ENCODE data around the gene ABCC10.

The ABCC10 gene

DNA sequence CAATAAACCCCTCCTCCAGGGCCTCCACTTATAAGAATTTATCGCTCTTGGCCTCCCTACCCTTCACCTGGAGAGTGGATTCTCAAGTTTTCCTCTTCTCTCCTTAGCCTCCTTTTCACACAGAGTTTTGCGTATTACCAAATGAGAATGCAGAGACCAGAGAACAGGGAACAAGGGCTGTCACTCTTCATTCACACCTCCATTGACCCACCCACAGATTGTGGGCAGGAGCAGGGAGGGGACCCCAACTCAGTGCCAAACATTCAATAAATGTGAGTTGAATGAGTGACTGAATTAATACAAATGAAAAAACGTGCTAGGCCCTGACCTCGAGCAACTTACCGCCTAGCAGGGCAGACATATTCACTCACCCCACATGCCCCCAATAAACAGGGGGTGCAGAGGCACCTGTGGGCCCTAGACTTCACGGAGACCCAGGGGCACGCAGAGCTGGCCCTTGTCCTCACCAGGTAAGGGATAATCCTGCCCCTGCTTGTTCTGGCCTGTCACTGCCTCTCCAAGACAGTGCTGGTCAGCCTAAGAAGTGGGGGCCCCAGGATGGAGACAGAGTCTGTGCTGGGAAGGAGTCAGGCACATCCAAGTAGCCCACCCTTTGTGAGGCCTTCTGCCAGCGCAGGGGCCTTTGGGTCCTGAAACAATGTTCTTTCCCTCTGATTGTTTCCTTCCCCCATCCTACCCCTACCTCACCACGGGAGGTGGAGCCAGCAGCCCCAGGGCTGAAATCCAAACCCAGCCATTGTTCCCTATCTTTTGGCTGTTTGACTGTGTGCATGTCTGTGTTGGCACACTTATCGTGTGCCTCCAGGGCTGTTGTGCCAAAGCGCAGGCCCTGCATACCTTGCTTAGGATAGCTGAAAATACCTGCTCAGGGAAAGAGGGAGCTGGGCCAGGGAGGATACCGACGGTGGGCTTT, 41.7 kb downstream of the ABCC10 start:
- DNase-seq (ENCODE audit: low spot score) = no peak

DNA sequence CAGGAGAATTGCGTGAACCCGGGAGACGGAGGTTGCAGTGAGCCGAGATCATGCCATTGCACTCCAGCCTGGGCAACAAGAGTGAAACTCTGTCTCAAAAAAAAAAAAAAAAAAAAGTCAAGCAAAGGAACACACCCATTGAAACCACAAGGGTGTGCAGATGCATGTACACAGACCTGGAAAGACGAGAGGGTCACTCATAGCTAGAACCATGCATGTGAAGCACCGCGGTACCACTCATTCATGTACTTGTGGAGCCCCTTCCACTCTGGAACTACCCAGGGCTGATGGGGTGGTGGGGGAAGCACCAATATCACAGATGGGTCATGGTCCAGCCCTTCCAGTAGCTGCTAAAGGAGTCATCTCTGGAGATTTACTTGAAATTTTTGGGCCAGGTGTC, 42.6 kb downstream of the ABCC10 start:
- no peak for DNase-seq (ENCODE audit: low spot score)

DNA sequence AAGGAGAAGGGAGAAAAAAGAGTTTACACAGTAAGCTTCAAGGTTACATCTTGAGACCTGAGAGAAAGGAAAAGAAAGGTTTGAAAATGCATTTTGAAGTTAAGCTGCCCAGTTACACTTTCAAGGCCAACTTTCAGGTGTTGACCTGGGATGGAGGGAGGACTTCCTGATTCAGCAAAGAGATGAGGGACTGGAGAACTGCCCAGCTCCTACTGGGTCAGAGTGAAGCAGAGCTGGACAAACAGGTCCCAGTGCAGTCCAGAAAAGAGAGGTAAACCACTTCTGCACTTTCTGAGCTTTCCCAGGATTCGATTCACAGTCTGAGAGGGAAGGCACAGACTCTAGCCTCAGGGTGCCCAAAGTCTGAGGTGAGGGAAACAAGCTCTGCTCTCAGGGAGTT, 44.1 kb downstream of the ABCC10 start:
- DNase-seq (ENCODE audit: low spot score) = no peak

DNA sequence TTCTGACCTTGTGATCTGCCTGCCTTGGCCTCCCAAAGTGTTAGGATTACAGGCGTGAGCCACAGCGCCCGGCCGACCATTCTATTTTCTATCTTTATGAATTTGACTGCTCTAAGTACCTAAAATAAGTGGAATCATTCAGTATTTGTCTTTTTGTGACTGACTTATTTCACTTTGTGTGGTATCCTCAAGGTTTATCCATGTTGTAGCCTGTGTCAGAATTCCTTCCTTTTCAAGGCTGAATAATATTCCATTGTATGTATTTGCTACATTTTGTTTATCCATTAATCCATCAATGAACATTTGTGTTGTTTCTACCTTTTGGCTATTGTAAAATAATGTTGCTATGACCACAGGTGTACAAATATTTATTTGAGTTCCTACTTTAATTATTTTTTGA, 45.2 kb downstream of the ABCC10 start:
- no peak for DNase-seq (ENCODE audit: low spot score)

DNA sequence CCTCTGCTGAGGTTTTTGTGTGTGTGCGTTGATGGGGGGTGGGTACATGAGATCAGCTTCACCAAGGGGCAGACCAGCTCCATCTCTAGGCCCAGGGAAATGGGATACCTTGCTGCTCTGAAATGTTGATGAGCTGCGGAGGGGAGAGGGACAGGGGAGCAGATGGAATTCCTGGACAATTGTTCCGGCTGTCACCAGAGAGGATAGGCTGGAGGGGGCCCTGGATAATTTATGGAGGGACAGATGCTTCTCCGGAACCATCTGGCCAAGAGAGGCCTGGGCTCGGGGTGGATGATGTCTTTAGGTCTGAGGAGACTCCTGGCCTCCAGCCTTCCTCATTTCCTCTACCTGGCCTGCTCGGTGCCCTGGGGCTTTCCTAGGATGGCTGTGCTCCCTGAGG, 48.2 kb downstream of the ABCC10 start:
- no peak for DNase-seq (ENCODE audit: low spot score)

DNA sequence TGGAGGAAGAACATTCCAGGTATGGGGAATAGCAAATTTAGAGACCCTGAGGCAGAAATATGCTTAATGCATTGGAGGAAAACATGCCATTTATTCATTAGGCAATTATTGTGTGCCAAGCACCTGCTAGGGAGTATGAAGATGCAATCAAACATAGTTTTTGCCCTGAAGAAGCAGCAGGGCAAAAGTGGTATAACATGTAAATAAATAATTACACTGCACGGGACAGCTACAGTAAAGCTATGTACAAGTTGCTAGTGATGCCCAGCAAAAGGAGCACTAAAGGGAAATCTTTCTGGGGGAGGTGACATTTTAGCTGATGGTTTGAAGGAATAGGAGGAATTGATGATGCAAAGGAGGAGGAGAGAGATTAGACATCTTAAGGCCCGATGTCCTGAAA, 49.4 kb downstream of the ABCC10 start:
- DNase-seq (ENCODE audit: low spot score) = no peak

DNA sequence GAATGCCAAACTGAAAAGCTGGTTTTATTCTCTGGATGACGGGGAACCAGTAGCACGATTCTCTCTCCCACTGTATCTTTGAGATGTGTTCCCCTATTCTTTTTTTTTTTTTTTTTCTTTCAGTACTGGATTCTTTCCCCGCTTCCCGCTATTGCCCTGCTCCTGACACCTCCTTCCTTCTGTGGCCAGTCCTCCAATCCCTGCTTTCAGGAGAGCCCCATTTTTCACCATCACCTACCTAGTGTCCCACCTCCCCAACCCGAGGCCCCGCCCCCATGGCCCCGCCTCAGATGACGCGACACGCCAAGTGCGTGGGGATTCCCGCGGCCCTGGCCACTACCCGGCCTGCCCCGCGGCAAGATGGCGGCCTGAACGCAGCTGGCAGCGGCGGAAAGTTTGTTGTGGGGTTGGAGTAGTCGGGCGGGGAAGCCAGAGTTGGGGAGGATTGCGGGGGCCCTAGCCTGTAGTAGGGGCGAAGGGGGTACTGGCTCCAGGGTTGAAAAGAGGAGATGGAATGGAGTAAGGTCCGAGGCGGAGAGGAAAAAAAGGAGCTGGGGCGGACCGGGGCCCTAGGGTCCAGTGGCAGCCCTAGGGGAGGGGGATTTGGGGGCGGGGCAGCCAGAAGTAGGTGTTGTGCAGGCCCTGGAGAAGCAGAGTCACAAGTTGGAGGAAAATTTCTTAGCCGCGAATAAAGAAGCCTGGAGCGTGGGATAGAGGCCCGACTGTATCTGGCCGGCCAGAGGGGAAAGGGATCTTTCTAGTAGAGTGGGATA, 50.1 kb downstream of the ABCC10 start, which contains the start of gene TJAP1:
TJAP1 (plus strand) TSS at position 336 of the 773 bp plus-strand sequence. CDS start 21,432 bp downstream, outside the sequence.
- peak; percentile 93 for DNase-seq (ENCODE audit: low spot score)

DNA sequence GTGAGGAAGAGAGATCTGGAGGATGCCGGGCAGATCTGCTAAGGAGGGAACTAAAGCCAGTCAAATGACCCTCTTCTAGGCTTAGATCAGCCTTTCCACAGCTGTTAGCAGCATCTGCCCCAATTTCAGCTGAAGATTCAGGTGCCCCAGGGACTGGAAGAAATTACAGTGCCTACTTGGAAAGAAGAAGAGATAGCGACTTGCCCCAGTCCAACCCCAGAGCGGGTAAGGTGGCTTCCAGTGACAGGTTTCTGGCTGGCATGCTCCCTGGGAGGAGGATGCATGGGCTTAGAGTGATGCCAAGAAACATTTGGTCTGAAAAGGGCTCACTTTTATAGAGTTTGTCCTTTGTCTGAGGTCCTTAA, 50.6 kb downstream of the ABCC10 start:
- no peak for DNase-seq (ENCODE audit: low spot score)

DNA sequence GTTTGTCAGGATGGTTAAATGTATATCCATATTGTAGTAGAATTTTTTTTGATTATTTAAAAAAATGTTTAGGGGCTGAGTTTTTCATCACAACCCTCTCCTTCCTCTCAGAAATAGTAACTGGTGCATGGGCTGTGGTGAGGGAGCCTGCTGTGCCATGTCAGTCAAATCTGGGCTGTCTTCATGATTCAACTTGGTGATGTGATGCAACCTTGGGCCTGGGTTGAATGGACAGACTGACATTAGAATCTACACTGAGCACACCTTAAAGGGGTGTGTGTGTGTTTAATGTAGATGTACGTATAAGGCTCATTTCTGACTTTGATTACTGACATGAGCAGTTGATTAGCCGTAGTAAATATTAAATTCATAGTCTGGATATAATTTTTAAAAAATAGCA, 53.7 kb downstream of the ABCC10 start:
- DNase-seq (ENCODE audit: low spot score) = no peak

DNA sequence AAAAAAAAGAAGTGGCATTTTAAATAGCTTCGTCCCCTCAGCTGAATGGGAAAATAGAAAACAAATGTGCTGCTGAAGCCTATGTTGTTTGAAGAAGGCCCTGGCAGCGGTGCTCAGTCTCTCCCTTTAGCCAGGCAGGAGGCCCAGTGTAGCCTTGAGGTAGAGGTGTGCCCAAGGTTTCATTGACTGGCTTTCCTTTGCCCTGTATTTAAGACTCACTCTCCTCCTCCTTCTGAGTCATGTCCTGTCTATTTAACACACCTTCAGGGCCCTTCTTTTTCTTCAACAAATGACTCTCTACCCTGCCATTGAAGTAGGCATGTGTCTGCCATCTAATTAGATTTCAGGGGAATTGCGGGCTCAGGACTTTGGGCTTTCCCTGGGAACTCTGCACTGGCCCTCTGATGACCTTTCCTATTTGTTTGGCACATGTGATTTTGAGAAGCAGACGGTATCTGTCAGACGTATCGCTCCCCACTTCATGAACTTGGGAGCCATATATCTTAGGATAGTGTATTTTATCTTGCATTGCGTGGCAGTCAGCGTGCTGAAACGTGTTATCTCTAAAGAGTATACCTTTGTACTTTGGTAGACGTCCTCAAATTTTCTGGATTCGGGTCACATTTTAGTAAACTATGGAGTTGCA, 54.4 kb downstream of the ABCC10 start:
- no peak for DNase-seq (ENCODE audit: low spot score)

DNA sequence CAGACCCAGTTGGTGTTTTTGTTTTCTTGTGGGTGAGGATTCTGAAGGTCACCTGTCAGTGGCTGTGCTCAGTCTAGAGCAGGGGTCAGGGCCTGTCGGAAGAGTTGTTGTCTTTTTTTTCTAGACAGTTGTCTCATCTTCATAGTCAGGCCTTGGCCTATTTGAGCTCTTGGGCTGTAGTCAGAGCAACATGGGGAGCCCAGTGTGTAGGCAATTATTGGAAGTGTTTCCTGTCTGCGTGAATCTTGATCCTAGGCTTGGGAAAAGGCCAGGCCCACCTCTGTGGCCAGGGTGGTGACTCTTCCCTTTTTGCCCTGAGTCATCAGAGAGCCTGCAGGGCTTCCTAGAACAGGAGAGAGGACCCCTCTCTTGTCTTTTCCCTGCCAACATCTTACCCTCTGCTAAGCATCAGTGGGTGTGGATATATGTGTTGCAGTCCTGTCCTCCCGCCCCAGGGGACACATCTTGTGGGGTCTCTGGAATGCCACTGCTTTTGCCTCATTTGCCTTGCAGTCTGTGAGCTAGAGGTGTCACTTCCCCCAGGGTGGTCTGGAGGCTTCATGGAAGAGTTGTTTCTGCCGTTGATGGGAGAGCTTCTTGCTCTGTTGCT, 61.4 kb downstream of the ABCC10 start:
- DNase-seq (ENCODE audit: low spot score) = no peak

DNA sequence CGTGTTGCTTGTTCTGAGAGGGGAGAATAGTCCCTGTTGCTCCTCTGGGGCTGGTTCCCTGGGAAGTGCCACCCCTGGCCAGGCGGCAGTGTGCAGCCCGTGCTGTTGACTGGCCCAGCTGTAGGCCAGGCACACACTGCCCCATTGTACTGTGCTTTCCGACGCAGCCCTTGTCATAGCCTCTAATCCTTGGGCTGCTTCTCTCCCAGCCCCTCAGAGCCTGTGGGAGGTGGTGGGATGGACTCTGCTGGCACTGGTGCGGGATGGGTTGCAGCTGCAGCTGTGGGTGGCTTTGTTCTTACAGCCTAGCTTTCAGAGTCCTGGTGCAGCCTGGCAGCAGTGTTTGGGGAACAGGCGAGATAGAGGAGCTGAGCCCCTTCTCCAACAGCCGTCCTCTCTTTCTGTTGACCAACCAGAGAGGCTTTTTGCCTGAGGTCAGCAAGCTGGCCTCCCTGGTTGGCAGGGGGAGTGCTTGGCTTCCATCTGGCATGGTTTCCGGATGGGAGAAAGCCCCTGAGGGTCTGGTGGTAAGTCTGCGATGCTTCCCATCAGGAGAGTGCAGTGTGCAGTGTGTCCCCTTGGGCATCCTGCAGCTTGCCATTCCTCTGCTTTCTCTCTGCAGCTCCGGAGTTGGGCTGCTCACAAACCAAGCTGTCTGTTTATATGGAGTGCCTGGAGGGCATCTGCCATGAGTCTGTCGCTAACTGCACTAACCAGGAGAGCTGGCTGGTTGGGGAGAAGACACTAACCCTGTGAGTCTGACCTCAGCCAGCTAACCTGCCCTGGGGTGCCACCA, 62.1 kb downstream of the ABCC10 start:
- no peak for DNase-seq (ENCODE audit: low spot score)

DNA sequence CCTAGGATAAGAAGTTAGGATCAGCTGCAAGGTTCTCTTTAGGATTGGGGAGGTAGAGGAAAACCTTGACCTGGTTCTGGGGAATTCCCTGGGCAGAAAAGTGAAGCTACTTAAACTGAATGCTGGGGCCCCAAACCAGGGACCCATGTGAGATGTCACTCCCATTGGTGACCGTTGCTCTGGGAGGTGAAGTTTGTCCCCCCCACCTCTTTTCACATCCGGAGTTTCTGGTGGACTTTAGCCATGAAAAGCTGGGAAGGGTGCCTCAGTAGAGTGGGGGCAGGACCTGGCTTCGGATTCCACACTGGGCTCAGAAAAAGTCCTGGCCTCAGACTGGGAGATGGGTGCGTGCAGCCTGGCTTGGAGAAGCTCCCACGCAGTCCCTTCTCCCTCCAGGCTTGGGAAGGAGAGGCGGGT, 63.2 kb downstream of the ABCC10 start:
- no peak for DNase-seq (ENCODE audit: low spot score)

DNA sequence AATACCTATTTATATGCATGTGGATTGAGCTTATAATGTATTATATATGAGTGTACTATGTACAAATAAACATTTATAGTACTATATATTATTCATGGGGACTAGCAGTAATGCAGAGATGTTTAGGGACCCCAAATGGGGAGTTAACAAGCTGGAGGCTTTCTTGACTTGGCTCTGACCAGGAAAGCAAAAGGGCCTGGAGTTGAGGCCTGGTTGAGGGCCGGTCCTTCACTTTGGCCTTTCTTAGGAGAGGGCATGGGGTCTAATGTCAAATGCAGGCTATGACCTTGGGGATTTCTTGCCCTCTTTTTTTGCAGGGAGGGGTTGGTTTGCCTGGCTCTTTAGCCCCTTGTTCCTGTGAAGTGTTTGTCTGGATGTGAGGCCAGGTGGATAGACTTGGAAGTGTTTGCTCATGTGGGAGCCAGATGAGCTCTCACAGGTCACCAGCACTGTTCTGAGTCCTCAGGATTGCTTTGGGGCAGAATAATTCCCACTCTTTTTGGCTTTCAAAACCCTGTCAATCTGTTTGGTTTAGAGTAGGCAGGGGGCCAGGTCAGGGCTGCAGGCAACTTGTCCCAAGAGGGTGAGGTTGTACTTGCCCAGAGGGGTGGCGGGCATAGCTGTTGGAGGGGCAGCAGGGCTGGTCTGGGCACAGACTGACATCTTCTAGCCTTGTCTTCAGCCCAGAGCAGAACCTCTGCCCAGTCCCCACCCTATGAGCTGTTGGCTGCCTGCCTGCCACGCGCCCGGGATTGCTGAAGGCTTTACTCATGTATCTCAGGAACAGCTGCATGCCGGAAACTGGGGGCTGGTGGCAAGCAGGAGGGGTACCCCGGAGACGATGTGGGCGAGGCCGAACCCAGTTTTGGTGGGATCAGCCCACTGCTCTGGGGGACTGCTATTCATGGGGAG, 64.7 kb downstream of the ABCC10 start:
- no peak for DNase-seq (ENCODE audit: low spot score)

DNA sequence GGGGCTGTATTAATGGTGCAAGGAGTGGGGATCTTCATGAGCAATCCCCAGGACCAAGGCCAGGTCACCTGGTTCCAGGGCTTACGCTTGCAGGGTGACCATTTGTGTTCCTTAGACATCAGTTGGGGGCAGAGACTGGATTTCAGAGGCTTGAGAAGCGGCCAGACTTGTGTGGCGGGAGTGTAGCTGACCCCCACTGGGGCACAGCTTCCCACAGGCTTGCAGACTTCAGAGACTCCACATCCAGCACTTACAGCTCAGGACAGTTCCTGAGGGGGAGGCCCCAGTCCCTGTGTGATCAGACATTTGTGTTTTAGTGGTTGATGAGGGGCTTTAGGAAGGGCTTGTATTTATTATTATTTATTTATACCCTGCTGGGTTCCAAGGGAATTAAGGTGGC, 65.3 kb downstream of the ABCC10 start:
- no peak for DNase-seq (ENCODE audit: low spot score)

DNA sequence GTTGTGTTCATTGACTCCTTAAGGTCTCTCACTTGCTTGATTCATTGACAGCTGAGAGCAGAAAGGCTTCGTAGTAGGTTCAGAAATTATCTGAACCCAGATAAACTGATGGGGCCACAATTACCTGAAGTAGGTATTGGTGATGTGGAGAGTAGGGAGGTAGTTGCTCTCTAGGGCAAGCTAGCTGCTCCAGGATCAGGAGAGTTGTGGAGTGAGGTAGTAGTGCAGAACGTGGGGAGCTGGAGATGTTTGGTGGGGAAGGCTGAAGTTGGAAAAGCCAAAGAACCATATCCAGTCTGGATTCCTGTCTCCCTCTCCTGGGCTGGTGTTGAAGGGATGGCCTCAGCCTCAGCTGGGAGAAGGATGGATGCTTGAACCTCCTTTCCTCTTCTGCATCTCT, 65.9 kb downstream of the ABCC10 start:
- no peak for DNase-seq (ENCODE audit: low spot score)

DNA sequence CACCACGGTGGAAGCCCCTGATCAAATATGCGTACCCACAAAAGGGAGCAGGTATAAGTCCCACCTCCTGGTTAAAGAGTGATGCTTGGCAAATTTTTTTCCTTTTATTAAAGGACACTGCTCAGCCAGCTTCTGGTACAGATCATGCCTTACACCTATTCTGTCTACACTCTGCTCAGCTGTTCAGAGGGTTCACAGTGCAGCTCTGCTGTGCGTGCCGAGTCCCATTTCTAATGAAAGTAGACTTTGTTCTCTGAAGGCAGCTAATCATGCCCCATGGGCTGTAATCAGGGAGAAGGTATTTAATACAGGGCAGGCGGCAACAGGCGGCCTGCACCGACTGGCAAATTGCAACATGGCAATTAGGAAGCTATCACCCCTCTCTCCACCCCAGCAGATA, 66.5 kb downstream of the ABCC10 start:
- DNase-seq (ENCODE audit: low spot score) = no peak

DNA sequence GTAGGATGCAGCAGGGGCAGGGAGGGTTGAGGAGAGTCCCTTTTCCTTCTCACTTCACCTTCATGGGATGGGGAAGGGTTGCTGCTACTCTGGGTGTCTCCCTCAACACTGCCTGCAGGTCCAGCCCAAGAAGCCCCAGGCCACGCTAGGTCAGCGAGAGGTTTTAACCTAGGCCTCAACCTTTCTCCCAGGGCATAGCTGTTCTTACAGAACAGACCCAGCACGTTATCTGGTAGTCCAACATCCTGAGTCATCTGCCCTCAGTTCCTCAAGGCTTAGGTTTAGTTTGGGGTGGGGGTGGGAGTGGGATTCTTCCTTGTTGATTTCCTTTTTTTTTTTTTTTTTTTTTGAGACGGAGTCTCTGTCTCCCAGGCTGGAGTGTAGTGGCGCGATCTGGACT, 67.0 kb downstream of the ABCC10 start:
- DNase-seq (ENCODE audit: low spot score) = no peak

DNA sequence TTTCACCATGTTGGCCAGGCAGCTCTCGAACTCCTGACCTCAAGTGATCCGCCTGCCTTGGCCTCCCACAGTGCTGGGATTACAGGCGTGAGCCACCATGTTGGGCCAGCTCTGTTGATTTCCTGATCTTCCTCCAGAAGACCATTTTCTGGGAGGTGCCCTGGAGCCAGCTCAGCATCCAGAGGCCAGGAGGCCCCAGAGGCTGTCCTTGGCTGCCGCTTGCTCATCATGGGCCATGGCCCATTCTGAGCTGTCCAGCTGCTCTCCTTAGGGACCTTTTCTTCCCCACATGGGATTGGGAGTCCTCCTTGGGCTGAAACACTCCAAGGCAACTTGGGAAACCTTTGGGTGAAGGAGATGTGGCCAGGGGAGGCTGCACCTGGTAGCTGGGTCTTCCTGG, 67.4 kb downstream of the ABCC10 start:
- DNase-seq (ENCODE audit: low spot score) = no peak

DNA sequence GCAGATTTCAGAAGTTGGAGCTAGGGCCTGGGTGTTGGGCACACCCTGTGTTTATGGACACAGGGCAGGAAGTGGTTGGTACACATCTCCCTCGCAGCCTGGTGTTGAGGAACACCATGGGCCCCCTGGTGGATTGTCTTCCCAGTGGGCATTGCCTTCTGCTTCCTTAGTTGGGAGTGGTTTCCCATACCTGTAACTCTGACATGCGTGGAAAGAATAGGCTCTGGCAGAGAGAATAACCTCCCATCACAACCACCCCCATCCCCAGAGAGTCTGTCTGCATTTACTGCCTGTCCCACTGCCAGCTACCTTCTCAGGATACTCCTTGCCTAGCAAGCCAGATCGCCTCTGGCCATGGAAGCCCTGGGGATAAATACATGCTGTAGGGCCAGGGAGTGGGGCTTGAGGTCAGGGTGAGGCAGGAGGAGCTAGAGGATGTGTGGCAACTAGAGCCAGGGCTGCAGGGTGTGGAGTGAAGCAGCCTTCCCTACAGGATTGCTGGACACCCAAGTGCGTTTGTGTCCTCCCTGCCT, 68.1 kb downstream of the ABCC10 start:
- peak; percentile 31 for DNase-seq (ENCODE audit: low spot score)

Measured in CD4-positive, alpha-beta T cell treated with Interleukin-6 at 100 ng/mL for 8 hours (primary cell).